Left cardiac atrium (tissue), 4 donors: ENCODE results near the gene LRRC56. TPM values are rescaled to one million over a fixed set of nuclear protein-coding genes. Genes with fewer than 3 reads are reported as not detected.
A peak's percentile ranks its signal among the peaks of the same experiment; 100 is the strongest.

Experiments used
- ATAC-seq, 2 donors: fragments of 200-7000 bp; cut with Tn5 transposase; one replicate each; pipeline ENCODE4 v1.9.1; 2020; ENCODE audit warnings: mild to moderate bottlenecking in 2 of 2, moderate library complexity in 2 of 2
- DNase-seq: peaks from one replicate; pipeline ENCODE4 v3.0.0-alpha.2; 2020
- intact Hi-C, 2 donors: fragments of 100-400 bp; cut with DNase I; formaldehyde crosslinking; loops; one replicate each; pipeline versions ENCODE4 v1.14.1 to v1.15.1; 2022 to 2023
- long read RNA-seq: library from polyadenylated mRNA; unstranded; transcript quantifications from one replicate; pipeline ENCODE4 v2.0.0, GENCODE V29; 2021
- total RNA-seq, 2 donors: library from RNA; stranded (reverse); fragmentation: NEBNext Ultra II Directional; extraction: Animal tissue kit (Norgen Biotek cat#: 25700); gene quantifications; one replicate each; pipeline ENCODE4 v1.2.1, GENCODE V29; 2021
- donor health status: DM: no; HTN: yes; CAD: no.
- donor health status: DM: no; HTN: yes; CAD: no; lungs with severe emphysema.
- donor health status: DM: yes; HTN: yes; CAD: no.
- donor health status: Dilated cardiomyopathy.

The LRRC56 gene, protein sequence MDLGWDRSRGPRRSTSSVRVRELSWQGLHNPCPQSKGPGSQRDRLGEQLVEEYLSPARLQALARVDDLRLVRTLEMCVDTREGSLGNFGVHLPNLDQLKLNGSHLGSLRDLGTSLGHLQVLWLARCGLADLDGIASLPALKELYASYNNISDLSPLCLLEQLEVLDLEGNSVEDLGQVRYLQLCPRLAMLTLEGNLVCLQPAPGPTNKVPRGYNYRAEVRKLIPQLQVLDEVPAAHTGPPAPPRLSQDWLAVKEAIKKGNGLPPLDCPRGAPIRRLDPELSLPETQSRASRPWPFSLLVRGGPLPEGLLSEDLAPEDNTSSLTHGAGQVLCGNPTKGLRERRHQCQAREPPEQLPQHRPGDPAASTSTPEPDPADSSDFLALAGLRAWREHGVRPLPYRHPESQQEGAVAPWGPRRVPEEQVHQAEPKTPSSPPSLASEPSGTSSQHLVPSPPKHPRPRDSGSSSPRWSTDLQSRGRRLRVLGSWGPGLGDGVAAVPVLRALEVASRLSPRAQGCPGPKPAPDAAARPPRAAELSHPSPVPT
- under 1 TPM; 0.47 to 0.68 TPM for total RNA-seq
- long read RNA-seq: 0 reads

GRCh38 chr11:536841-537621 lies at the start of gene LRRC56:
TSS of gene LRRC56 (plus strand) at chr11:537527. CDS start at chr11:540685, 3,158 bp downstream.
- ATAC-seq (peak; percentile 20 to 53), DNase-seq (peak; percentile 84)
- intact Hi-C loops: no loop called here

DNA sequence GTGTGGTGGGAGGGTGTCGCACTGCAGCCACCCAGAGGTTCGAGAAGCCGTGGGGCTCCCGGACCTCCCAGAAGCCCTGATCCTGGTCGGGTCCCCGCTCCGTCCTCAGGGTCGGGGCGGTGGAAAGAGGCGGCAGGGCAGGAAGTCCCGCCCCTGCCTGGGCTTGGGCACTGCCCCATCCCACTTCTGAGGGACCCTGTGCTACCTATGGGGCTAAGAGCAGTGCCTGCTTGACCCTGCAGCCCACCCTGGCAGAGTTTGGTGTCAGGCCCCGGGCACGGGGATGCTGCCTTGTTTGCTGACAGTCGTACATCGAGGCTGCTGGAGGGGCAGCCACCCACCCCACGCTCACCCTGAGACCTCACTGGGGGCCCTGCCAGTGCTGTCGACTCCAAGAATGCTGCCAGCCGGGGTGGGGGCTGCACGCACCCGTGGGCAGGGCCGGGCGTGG lies 49.7 kb upstream of the LRRC56 start:
- no peak for ATAC-seq
- DNase-seq: no peak
- intact Hi-C loops: no loop called here

- intact Hi-C loops: no loop called here
- ATAC-seq (no peak), DNase-seq (no peak)
Observed at GRCh38 chr11:488062-488461, 49.3 kb upstream of the LRRC56 start.

DNA sequence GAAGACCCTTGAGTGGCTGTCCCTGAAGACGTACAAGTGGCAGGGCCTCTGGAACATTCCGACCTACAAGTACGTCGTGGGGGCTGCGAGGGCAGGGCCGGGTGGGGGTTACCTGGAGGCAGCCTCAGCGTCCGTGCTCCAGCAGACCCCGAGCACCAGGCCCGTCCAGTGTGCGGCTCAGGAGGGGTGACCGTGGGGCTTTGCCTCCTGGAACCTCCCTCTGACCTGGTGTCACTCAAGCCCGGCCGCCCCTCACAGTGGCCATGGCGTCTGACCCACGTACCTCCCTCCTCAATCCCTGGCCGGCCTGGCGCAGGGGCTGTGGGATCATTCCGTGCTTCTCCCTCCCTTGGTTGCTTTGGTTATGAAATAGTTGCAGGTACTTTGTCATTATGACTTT lies 48.7 kb upstream of the LRRC56 start:
- intact Hi-C loops: no loop called here
- ATAC-seq (no peak), DNase-seq (no peak)

DNA sequence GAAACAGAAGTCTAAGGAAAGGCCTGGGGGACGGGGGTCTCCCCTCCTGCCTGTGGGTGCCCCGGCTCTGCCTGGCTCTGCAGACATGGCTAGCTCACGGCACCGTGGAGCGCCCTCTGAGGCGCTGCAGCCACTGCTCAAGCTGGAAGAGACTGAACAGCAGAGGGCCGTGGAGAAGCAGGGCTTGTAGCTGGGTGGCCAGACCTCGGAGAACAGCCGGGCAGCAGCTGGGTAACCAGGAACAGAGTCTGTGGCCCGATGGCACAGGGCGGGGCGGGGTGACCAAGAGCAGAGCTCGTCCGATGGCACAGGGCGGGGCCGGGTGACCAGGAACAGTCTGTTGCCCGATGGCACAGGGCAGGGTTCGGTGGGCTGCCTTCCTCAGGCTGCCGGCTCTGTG lies 48.3 kb upstream of the LRRC56 start:
- intact Hi-C loops: no loop called here
- DNase-seq (no peak), ATAC-seq (no peak)

DNA sequence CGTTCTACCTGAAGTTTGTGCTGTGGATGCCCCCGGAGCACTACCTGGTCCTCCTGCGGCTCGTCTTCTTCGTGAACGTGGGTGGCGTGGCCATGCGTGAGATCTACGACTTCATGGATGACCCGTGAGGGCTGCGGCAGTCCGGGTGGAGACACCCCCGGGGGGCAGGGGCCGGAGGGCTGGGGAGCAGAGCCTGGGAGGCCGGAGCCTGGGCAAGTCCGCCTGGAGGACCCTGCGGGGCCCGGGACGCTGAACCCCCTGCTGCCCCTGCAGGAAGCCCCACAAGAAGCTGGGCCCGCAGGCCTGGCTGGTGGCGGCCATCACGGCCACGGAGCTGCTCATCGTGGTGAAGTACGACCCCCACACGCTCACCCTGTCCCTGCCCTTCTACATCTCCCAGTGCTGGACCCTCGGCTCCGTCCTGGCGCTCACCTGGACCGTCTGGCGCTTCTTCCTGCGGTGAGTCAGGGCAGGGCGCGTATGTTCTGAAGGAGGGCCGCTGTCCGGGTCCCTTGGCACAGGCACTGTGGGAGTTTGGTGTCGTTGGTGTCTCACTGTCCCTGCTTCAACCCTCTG lies 47.6 kb upstream of the LRRC56 start:
- ATAC-seq (no peak), DNase-seq (no peak)
- intact Hi-C loops: no loop called here

DNA sequence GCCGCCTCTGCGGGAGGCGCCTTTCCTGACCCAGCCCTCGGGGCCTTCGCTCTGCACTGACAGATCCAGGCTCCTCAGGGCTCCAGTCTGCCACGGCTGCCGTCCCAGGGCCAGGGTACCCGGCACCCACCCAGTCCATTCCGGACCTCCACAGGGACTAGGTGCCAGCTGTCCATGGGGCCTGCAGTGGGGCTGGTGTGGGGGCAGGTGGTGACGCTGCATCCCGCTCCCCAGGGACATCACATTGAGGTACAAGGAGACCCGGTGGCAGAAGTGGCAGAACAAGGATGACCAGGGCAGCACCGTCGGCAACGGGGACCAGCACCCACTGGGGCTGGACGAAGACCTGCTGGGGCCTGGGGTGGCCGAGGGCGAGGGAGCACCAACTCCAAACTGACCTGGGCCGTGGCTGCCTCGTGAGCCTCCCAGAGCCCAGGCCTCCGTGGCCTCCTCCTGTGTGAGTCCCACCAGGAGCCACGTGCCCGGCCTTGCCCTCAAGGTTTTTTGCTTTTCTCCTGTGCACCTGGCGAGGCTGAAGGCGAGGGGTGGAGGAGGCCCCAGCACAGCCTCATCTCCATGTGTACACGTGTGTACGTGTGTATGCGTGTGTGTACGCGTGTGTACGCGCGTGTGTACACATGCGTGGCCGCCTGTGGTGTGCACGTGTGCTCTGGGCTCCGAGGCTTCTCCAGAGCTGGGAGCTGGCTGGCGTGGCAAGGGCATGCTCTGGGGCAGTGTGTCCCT lies 47.0 kb upstream of the LRRC56 start:
- ATAC-seq: no peak

GRCh38 chr11:490930-491260 lies 46.4 kb upstream of the LRRC56 start:
- no peak for DNase-seq
- ATAC-seq: no peak
- intact Hi-C loops: no loop called here

More for the DNA sequence above, 47.0 kb upstream of the LRRC56 start:
- intact Hi-C loops: no loop called here
- DNase-seq: no peak

GRCh38 chr11:491358-491757 lies 46.0 kb upstream of the LRRC56 start:
- intact Hi-C loops: no loop called here
- ATAC-seq: no peak
- no peak for DNase-seq

GRCh38 chr11:492427-493226 lies 44.7 kb upstream of the LRRC56 start:
- DNase-seq (no peak), ATAC-seq (no peak)
- intact Hi-C loops: no loop called here

DNA sequence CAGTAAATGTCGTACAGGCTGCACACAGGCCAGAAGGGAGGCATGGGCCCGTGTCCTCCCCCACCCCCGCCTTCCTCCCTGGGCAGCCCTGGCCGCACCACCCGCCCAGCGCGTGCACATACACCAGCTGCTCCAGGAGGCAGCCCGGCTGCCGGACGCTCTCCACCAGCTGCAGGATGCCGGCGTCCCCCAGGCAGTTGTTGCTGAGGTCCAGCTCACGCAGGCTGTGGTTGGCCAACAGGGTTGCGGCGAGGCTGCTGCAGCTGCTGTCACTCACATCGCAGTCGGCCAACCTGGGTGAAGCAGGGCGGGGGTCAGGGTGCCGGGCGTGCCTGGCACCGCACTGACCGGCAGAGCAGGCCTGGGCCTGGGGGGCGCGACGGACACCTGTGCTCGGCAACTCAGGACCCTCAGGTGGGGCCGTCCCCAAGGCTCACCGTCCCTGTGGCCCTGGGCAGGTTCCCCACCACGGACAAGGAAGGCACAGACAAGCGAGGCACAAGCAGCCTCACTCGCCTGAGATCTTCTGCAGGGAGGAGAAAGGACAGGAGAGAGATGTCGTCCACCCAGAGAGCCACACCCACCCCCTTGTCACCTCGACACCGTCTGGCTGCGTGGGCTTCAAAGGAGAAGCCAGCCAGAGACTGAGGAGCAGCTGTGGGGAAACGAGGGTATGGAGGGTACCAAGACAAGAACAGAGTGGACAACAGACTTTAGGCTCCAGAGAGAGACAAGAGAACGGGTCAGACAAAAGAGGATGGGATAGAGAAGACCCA lies 42.4 kb upstream of the LRRC56 start:
- ATAC-seq: no peak
- no peak for DNase-seq
- intact Hi-C loops: no loop called here

DNA sequence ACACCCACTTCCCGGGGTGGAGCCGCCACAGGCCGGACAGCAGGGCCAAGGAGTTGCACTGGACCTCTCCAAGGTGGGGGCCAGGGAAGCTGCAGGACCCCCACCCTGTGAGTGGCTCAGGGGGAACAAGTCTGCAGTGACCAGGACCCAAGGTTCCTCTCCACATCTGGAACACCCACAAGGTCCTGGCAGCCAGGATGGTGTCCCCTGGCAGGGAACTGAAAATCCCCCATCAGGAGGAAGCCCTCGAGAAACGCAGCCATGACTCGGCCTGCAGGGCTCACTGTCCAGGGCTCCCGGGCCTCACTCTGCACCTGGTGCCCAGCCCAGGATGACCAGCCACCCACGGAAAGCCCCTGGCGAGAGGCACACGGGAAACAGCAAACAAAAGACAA lies 41.8 kb upstream of the LRRC56 start:
- DNase-seq: no peak
- no peak for ATAC-seq
- intact Hi-C loops: no loop called here

DNA sequence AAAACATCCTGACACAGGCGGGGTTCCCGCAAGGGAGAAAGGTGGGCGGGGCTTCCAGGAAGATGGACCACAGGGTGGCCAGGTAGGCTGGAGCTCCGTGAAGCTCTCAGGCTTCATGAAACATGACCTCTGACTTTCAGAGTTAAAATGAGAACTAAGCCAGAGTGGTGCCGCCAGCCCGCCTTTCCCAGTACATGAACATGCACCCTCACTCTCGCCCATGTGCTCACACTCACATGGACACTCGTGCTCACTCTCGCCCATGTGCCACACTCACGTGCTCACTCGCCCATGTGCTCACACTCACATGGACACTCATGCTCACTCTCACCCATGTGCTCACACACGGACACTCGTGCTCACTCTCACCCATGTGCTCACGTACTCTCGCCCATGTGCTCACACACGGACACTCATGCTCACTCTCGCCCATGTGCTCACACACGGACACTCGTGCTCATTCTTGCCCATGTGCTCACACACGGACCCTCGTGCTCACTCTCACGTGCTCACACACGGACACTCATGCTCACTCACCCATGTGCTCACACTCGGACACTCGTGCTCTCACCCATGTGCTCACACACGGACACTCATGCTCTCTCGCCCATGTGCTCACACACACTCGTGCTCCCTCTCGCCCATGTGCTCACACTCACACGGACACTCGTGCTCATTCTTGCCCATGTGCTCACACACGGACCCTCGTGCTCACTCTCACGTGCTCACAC lies 40.3 kb upstream of the LRRC56 start:
- intact Hi-C loops: no loop called here
- no peak for ATAC-seq
- no peak for DNase-seq

GRCh38 chr11:497565-498296 lies 39.6 kb upstream of the LRRC56 start:
- intact Hi-C loops: no loop called here
- no peak for DNase-seq
- peak; percentile 1 to 60 for ATAC-seq

GRCh38 chr11:498297-499181 lies 38.8 kb upstream of the LRRC56 start:
- intact Hi-C loops: no loop called here
- ATAC-seq (peak in 1 of 2 donors; percentile 2), DNase-seq (no peak)
